GM19455 (cell line): ENCODE results near the gene PIRT.
"Not testable (repeated sequence)": the region's sequence is repeated elsewhere in the genome, so short reads cannot be mapped to it uniquely, and the experiment has no call there.

ENCODE experiments used
- ATAC-seq: cut with Tn5 transposase; IDR thresholded peaks from one replicate; pipeline ENCODE4 v1.9.1; 2021; ENCODE audit not compliant: unreplicated experiment

The PIRT gene

DNA sequence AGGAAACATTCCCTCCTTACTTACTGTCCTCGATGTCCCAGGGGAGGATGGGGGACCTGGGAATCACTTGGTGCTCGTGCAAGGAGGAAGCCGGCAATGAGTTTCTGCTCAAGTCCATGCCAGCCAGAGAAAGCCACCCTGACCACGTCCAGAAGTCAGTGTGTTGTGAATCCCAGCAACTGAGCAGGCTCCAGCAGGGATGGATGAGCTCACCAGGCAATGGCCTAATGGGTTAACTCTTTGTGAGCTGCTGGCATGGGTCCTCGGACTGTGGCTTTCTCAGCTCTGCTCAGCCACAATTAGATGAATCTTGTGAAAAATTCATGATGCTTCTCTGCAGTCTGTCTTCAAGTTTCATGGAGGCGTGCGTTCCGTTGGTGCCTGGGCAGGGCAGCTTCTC lies at the start of gene PIRT:
Gene PIRT (minus strand): TSS at position 167 of the 400 bp plus-strand sequence. CDS start 12,442 bp downstream, outside the sequence.
- ATAC-seq: no peak

DNA sequence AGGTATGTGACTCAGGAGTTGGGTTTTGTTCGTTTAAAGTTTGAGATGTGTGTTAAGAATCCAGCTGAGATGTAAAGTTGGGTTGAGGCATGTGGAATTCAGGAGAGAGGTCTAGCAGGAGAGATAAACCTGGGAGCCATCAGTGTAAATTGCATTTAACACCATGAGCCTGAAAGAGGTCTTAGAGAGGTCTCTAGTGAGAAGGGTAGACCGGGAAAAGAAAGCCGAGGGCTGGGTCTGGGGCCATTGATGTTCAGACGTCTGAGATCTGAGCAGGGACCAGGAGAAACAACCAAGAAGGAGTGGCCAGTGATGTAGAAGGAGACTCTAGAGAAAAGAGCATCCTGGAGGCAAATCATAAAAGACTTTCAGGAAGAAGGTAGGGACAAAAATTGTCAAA lies 44.1 kb upstream of the PIRT start:
- no peak for ATAC-seq

DNA sequence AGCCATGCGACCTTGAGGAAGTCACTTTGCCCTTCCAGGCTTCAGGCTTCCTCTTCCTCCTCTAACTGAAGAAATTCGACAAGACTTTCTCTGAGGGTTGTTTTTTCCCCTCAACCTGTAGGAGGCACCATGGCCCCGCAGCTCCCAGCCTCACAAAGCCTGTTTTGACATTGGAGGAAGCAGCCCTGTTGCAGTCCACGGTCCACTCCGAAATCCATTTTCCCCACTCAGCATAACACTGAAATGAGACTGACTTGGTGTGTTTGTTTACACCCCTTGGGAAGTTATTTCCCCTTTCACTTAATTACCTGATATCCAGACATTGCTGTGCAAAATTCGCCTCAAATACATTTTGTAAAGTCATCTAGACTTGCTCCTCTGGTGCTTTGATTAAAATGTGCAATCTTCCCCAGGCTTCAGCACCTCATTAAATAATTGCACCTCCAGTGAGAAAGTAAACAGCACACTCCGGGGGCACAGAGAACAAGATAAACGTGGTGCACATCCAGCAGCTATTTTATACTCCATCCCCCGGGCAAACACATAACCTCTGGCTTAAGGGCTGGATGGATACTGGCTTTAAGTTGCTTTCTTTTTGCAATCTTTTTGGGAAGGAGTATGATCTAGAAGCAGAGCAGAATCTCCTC lies 41.4 kb upstream of the PIRT start:
- ATAC-seq: no peak

DNA sequence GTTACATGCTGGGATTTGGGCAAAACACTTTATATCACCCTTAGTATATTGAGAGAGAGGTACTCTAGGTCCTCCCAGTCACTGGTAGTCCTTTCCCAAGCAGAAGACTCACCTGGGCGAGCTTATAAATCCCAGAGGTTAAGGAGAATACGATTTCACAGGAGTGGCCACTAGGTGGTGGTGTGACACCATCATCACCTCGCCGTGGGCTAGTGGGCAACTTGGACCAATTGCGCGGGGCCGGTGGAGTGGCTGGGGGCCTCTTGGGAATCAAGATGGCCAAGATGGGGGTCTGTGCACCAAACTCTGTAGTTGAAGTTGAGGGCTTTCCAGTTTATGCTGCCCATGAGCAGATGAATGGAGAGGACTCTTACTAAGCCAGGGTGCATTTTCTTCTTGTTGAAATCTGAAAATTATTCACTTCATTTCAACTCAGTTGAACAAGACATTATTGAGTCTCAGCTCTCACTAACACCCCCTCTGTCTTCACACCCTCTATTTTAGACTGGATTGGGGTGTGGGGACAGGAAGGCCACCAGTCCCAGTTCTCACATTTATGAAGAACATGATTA lies 38.2 kb upstream of the PIRT start:
- no peak for ATAC-seq

DNA sequence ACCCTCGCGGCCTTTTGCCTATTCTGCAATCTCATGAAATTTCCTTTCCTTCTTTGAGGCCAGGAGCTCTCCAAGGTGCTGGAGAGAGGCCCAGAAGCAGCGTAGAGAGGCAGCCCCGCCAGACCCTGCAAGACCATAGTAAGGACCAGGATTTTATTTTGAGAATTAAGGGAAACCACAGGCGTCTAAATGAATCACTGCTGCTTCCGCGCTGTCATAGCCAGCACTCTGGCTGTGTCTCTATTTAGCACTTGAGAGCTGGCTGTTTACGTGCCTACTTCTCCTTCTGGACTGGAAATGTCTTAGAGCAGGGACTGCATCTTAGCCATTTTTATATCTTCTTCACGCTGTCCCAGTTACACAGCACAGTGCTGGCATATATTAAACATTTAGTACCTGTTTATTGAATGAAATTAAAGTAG lies 37.6 kb upstream of the PIRT start:
- ATAC-seq: no peak

DNA sequence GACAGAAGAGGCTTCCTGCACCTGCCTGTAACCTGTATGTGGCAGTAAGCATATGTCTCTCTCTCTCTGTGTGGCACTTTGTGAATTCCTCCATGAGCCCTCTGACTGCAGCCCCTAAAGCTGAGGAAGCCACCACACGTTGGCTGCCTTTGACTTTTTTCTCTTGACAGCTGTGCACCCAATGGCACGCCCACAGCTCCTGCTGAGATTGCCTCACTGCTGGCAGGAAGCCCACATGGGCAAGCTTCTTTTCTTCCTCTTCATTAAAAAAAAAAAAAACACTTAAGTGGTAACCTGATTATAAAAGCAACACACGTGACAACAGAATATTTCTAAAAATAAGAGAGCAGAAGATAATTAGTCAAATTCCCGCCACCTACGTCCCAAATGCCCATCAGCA lies 34.0 kb upstream of the PIRT start:
- no peak for ATAC-seq

DNA sequence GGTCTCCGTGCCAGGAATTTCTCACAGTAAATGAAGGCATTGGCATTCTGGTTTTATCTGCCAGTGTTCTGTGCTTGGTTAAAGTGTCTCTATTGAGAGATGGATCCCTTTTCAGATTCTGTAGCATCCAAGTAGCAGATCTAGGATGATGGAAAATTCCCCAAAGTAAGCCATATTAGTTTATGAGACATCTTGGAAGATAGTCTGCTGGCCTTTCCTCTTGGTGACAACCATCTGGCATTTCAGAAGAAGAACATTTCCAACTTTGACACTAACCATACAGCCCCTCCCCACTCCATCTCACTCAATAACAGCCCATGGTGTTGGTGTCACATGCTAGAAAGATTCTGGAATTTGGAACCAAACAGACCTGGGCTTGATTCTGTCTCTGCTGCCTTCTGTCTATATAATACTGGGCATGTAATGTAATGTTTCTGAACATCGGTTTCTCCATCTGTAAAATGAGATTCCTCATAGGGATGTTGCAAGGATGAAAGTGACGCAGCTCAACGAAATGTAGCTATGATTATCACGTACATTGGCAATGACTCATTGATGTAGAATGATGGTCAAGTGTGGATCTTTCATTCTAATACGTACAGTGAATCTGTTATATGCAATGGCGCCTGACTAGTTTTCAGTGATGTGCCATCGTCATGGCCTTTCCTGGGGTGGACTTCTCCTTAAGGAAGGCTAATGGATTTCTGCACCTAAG lies 32.6 kb upstream of the PIRT start:
- no peak for ATAC-seq

DNA sequence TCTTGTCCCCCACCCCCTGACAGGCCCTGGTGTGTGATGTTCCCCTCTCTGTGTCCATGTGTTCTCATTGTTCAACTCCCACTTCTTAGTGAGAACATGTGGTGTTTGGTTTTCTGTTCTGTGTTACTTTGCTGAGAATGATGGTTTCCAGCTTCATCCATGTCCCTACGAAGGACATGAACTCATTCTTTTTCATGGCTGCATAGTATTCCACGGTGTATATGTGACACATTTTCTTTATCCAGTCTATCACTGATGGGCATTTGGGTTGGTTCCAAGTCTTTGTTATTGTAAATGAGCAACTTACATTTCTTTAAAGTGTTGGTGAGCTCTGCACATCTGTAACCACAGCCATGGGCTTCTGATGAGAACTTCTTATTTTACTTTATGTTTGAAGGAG lies 30.9 kb upstream of the PIRT start:
- not testable (repeated sequence) for ATAC-seq

DNA sequence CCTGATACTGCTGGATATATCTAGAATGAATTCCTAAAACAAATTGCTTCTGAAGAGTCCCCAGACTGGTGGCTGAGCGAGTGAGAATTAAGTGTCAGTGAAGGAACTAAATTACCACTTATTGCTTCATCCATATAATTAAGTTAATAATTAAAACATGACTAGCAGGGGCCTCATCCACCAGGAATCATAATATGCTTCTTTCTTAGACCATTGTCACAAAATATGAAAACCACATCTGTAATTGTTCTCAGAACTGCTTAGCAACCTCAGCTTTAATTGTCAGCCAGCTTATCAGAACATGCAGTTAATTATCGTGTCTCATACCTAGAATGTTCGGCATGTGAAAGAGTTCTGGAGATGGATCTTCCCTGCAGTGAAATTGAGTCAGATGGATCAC lies 21.2 kb upstream of the PIRT start:
- ATAC-seq: no peak

DNA sequence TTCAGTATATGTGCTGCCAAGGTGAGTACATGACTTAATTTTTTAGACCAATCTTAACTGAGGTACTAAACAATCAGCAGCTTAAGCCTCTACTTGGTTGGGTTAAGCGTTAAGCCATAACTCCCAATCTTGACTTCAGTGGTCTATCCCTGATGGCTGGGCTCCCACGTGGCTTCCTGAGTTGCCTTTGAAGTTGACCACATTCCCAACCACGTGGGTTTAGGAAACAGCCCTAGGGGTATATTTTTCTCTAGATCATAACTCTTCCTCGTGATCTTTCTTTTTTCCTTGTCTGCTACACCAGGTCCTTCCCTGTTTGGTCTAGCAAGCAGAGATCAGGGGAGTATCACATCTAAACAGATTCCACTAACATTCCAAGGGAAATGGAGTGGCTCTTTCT lies 20.1 kb upstream of the PIRT start:
- no peak for ATAC-seq

DNA sequence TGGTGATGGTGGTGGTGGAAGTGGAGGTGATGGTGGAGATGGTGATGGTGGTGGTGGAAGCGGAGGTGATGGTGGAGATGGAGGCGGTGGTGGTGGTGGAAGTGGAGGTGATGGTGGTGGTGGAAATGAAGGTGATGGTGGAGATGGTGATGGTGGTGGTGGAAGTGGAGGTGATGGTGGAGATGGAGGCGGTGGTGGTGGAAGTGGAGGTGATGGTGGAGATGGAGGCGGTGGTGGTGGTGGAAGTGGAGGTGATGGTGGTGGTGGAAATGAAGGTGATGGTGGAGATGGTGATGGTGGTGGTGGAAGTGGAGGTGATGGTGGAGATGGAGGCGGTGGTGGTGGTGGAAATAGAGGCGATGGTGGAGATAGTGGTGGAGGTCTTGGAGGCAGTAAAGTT lies 8.7 kb upstream of the PIRT start:
- not testable (repeated sequence) for ATAC-seq

DNA sequence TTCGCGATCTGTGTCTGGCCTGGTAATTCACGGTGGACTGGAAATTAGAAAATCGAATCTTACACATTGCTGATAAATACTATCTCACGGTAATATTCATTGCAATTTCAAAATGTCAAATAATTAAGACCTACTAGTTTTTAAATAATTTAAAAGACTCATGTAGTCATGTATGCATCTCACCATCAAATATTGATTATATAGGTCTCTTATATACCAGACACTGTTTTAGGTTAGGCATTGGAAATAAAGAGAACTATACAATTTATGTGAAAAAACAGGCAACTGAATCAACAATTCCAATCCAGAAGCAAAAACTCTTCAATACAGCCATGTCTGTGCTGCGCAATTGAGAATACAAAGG lies 7.5 kb upstream of the PIRT start:
- ATAC-seq: no peak

DNA sequence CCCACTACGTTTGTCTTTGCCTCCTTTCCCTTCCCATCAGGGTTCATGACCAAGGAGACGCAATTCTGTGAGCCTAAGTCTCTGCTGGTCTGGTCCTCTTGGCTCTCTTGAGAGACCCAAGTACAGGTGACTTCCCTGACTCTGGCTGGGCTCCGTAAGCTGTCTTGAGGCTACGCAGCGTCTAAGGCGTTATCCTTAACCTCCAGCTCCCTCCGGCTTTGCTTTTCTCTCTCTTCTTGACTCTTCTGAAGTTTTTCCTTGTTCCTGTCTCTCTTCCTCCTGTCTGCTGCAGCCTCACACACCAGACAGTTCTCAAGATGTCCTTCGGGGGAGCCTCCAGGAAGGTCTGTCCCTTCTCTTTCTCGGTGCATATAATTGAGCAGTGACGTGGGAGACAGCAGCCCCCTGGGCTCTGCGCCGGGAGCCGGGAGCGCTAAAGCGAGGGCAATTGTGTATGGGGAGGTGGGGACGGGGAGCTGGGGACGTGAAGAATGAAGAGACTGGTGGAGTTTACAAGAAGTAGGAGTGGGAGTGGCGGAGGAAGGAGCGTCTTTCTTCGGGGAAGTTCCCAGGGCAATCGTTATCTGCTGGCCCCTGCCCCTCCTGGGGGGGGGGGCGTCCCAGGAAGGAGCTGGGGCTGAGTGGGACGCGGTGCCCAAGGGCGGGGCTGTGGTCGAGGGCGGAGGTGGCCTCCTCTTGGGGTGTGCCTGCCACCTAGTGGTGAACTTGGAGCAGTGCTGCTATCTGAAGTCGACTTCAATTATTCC lies 6.9 kb upstream of the PIRT start:
- no peak for ATAC-seq

DNA sequence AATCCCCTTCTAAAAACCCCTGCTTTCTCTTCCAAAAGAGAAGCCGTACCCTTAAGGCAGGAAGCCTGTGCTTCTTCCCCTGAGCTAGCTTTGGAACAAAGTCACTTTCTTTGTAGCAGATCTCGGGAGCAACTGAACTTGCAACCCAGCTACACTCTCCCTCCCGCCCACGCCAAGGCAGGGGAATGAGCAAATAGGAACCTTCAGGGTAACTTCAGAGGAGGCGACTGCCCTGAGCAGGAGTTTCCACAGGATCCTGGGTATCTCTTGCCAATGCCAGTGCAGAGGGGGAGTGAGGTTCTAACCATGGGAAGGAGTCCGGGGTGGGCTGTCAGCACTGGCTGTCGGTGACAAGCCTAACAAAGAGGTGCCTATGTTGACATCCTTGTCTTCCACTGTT lies 5.9 kb upstream of the PIRT start:
- ATAC-seq: no peak

DNA sequence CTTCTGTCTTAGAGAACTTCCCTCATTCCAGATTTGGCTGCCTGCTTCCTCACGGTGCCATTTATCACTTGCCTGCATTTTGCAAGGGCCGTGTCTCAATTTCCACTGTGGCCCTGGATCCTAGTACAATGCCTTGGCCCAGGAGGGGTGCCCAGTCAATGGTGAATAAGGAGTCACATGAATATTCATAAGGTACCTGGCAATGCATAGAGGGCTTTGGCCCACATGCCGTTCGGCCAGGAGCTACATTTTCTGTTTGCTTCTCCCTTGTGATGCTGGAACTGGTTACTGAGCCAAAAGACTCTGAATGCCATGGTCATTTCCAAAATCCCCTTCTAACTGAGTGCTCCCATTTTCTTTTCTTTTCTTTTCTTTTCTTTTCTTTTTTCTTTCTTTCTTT lies 4.8 kb upstream of the PIRT start:
- ATAC-seq: no peak

DNA sequence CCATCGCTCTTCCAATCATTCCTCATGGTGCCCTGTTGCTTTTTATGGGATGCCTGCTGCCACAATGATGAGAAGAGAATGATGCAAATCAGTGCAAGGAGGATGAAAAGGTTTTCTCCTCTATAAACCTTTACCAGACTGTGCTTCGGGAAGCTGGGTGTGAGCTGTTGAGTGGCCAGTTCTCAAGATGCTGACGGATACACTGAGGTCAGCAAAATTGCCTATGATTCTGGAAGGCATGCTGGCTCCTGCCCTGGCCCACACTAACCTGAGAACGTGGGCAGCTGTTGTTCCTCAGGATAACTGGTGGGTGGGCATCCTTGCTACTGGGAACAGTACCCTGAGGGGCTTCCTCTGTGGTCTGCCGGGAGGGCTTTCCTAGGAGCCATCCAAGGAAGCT lies 795 bp upstream of the PIRT start:
- ATAC-seq: no peak

DNA sequence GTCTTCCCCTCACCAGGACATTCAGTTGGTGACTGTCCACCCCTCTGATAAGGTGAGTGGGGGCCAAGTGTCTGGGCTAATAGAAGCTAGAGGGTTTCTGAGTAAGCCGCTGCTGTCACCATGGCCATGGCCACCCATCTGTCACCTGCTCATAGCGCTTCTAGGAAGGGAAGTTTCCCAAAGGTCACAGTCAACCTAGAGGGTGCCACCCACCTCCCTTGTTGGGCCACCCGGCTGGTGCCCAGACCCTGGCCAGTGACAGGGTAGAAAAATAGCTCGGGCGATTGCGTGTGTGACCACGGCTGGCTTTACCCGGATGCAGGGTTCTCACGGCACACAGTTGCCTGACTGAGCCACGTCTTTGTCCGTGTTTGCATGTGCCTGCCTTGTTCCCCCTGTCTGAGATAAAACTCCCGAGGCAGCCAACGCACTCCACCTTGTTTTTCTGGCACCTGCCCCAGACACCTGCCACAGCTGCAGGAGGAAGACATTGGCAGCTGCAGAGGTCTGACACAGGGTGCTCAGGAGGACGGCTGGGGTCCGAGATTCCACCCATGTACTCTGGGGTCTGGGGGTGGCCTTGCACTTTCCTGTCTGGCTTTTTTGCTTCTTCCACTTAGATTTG lies 809 bp downstream of the PIRT start:
- no peak for ATAC-seq

DNA sequence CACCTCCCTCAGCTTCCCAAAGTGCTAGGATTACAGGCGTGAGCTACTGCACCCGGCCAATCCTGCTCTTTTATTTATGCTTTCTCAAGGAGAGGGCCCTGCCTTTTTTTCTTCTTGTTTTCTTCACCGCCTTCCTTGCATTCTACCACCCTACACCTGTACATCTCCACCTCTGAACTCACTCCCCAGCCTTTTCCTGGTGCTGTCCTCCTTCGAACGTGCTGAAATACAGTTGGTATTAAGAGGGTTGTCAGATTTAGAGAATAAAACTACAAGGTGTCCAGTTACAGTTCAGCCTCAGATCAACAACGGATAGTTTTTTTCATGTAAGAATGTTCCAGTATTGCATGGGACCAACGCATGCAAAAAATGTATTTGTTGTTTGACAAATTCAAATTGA lies 1.7 kb downstream of the PIRT start:
- ATAC-seq: no peak

DNA sequence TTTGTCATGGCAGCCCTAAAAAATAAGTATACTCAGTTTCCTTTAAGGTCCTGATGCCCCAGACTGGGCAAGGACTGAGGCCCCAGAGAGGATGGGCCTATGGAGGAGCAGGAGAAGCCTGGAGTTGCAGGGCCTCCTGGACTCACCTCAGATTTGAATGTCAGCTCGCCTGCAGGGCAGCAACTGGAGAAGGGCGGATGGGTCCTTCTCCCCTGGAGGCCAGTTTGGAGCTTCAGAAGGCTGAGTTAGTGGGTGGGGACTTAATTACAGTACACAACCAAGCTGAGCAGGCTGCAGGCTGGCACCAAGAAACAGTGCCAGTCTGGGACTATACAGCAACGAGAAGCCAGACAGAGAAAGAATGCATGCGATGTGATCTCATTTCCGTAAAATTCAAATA lies 6.2 kb downstream of the PIRT start:
- no peak for ATAC-seq

DNA sequence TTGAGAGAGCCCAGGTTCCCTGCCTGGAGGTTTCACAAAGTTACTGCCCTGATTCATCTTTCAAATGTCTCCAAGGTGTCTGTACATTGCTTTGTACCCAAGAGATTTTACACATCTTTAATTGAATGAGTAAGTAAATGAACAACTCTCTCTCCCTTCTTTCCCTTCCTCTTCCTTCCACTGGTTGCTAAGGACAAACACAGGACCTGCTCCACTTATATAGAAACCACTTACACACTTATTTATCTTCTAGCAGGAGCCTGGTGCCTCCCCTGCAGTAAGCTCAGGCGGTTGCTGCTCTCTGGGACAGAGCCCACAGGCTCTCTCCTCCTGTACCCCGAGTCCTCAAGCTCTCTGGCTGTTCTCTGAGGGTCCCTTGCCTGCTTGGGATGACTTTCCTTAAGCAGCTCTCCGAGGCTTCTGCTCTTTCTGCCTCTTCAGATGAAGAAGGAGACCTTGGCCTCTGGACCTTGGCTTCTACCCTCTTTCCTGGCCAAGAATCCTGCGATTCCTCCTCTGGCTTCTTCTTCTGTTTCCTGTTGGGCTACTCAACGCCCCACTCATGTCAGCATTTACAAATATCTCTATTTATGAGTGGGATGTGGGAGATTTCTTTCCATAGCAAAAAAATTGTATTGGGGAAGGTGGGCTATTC lies 9.9 kb downstream of the PIRT start:
- no peak for ATAC-seq

DNA sequence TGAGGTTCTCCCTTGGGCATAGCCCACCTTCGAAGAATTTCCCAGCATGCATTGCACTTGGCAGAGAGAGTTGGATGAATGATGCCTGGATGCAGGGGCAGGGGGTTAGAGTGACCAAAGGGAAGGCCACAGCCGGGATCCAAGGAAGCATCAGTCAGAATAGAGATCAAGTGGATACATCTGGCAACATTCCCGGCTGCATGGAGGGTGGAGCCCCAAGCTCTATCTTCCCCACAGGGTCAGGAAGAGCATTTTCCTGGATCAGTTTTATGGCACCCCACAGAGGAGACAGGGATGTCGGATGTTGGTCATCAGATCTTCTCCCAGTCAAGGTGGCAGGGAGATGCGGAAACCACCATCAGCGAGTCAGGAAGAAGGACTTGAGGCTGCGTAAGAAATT lies 13.0 kb downstream of the PIRT start:
- ATAC-seq: no peak
